ENCODE data around the gene RPL41. TPM values are rescaled to one million over a fixed set of nuclear protein-coding genes. Genes with fewer than 3 reads are reported as not detected.

Gene RPL41
- total and polyA plus RNA-seq, 11 donors, result 533 to 4,466 (median 1,999) TPM

- Histone ChIP-seq H3K27me3 (no peaks in the 10 kb centered on the region), H3K4me1 (peaks cover 4 to 46% (median 34%) of the 10 kb centered on the region in 12 donors), H3K4me3 (peak overlapping the region; percentile 62 to 98 (median 90)), H3K27ac (peak overlapping the region; percentile 92 to 99 (median 98)), H3K9me3 (no peaks in the 10 kb centered on the region), H3K36me3 (peaks cover 0 to 62% (median 59%) of the 10 kb centered on the region in 9 donors)
- ATAC-seq (peak in 1 of 4 donors; percentile 1), DNase-seq (no peak)
- intact Hi-C loops (cut with DNase I), result no loop called here
- TF ChIP-seq POLR2A (IDR thresholded peaks at IDR 0.05), result no peak
- 4 to 13% (median 12%) methylated on average over 7 of the region's 7 CpGs for WGBS, 4 donors
Measured at GRCh38 chr12:56160193-56160763, 43.8 kb downstream of the RPL41 start.

GRCh38 chr12:56160894-56161689 lies 44.7 kb downstream of the RPL41 start:
- DNase-seq (no peak), ATAC-seq (no peak)
- Histone ChIP-seq H3K9me3 (no peaks in the 10 kb centered on the region), H3K27ac (peak overlapping the region in 11 of 12 donors; percentile 50 to 99 (median 98)), H3K4me1 (peaks cover 4 to 54% (median 34%) of the 10 kb centered on the region in 12 donors), H3K27me3 (no peaks in the 10 kb centered on the region), H3K36me3 (peaks cover 0 to 70% (median 68%) of the 10 kb centered on the region in 9 donors), H3K4me3 (peak overlapping the region; percentile 62 to 98 (median 90))
- 42 to 58% (median 46%) methylated on average over 11 of the region's 11 CpGs for WGBS, 4 donors
- TF ChIP-seq POLR2A (IDR thresholded peaks at IDR 0.05) (no peak), CTCF (IDR thresholded peaks at IDR 0.05) (no peak)
- intact Hi-C loops (cut with DNase I), result no loop called here

GRCh38 chr12:56161690-56162351 lies 45.4 kb downstream of the RPL41 start:
- WGBS, 4 donors, result 53 to 66% (median 62%) methylated on average over 10 of the region's 10 CpGs
- H3K27ac ChIP-seq, result peak overlapping the region in 7 of 12 donors; percentile 92 to 98 (median 98)
- H3K27me3 ChIP-seq, result no peaks in the 10 kb centered on the region
- no peak for DNase-seq
- no peak for ATAC-seq
- TF ChIP-seq POLR2A (IDR thresholded peaks at IDR 0.05), result no peak
- TF ChIP-seq CTCF (IDR thresholded peaks at IDR 0.05), result no peak
- intact Hi-C loops (cut with DNase I), result no loop called here
- no peaks in the 10 kb centered on the region for H3K9me3 ChIP-seq
- H3K4me1 ChIP-seq, result peaks cover 4 to 52% (median 33%) of the 10 kb centered on the region in 12 donors
- peaks cover 0 to 77% (median 75%) of the 10 kb centered on the region in 9 donors for H3K36me3 ChIP-seq
- peak overlapping the region in 6 of 12 donors; percentile 84 to 98 (median 94) for H3K4me3 ChIP-seq

GRCh38 chr12:56162468-56163290 lies 46.2 kb downstream of the RPL41 start:
- 50 to 55% (median 53%) methylated on average over 11 of the region's 11 CpGs for WGBS, 4 donors
- Histone ChIP-seq H3K9me3 (no peaks in the 10 kb centered on the region), H3K27ac (peak overlapping the region in 4 of 12 donors; percentile 6 to 98 (median 70))

More at GRCh38 chr12:56162468-56163290, 46.2 kb downstream of the RPL41 start:
- ATAC-seq, result no peak
- intact Hi-C loops (cut with DNase I), result no loop called here
- Histone ChIP-seq H3K4me3 (no peak overlapping the region), H3K27me3 (no peaks in the 10 kb centered on the region), H3K4me1 (peaks cover 4 to 45% (median 27%) of the 10 kb centered on the region in 12 donors), H3K36me3 (peaks cover 0 to 86% (median 83%) of the 10 kb centered on the region in 9 donors)
- TF ChIP-seq POLR2A (IDR thresholded peaks at IDR 0.05) (no peak), CTCF (IDR thresholded peaks at IDR 0.05) (no peak)
- no peak for DNase-seq

All from heart left ventricle (tissue), 16 donors.